Lower lobe of right lung (tissue), 2 donors: Measurements from ENCODE around the gene MAPKAPK3. TPM values are rescaled to one million over a fixed set of nuclear protein-coding genes. Genes with fewer than 3 reads are reported as not detected.
A peak's percentile ranks its signal among the peaks of the same experiment; 100 is the strongest.

Source experiments
- ATAC-seq, 2 donors: fragments of 200-7000 bp; cut with Tn5 transposase; one replicate each; pipeline ENCODE4 v1.9.1; 2020 to 2022; ENCODE audit warnings: mild to moderate bottlenecking in 2 of 2, moderate library complexity in 2 of 2
- DNase-seq: peaks from one replicate; pipeline ENCODE4 v3.0.0-alpha.2; 2020
- H3K27ac ChIP-seq: fragments of 200-600 bp; one replicate; pipeline ENCODE4 v1.8.0; 2022
- H3K27me3 ChIP-seq: fragments of 200-600 bp; one replicate; pipeline ENCODE4 v1.8.0; 2022; ENCODE audit warnings: low read depth
- H3K36me3 ChIP-seq: fragments of 200-600 bp; one replicate; pipeline ENCODE4 v1.8.0; 2022; ENCODE audit warnings: mild to moderate bottlenecking
- H3K4me1 ChIP-seq: fragments of 200-600 bp; one replicate; pipeline ENCODE4 v1.8.0; 2022
- H3K4me3 ChIP-seq: fragments of 200-600 bp; one replicate; pipeline ENCODE4 v1.8.0; 2022; ENCODE audit warnings: mild to moderate bottlenecking
- H3K9me3 ChIP-seq: fragments of 200-600 bp; one replicate; pipeline ENCODE4 v1.8.0; 2022
- CTCF ChIP-seq: fragments of 200-600 bp; IDR thresholded peaks from one replicate; pipeline ENCODE4 v1.8.0; 2022; ENCODE audit warnings: antibody characterized with exemption, mild to moderate bottlenecking
- intact Hi-C: fragments of 100-400 bp; cut with DNase I; formaldehyde crosslinking; loops from one replicate; pipeline ENCODE4 v1.11.0; 2022
- total RNA-seq: library from RNA; stranded (reverse); fragmentation: NEBNext Ultra II Directional; extraction: Animal tissue kit (Norgen Biotek cat#: 25700); gene quantifications from one replicate; pipeline ENCODE4 v1.2.1, GENCODE V29; 2021
- donor health status: DM: no; HTN: yes; CAD: no; lungs with severe emphysema.

Gene MAPKAPK3
- total RNA-seq, 1 donor from 2014 or later: 68.6 TPM

DNA sequence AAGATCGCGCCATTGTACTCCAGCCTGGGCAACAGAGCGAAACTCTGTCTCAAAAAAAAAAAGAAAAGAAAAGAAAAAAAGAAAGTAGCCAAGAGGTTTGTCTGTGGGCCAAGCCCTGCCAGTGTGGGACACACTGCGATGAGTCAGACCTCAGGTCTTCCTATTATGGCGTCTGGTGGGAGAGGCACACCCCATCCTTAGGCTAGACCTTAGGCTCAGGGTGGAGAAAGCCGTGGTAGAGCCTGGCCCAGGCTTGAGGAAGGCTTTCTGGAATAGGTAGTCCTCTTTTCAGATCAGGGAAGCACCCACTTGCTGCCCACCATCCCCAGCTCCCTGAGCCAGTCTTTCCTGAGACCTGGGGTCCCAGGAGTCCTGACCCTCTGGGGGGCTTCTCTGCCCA, 41.6 kb upstream of the MAPKAPK3 start:
- DNase-seq (no peak), ATAC-seq (no peak)
- no peaks in the 10 kb centered on the region for H3K9me3 ChIP-seq
- no peak for TF ChIP-seq CTCF
- intact Hi-C loops: no loop called here
- H3K4me1 ChIP-seq: peaks cover 24% of the 10 kb centered on the region
- H3K4me3 ChIP-seq: no peak overlapping the region
- H3K27ac ChIP-seq: no peak overlapping the region
- H3K27me3 ChIP-seq: no peaks in the 10 kb centered on the region
- peaks cover 52% of the 10 kb centered on the region for H3K36me3 ChIP-seq

DNA sequence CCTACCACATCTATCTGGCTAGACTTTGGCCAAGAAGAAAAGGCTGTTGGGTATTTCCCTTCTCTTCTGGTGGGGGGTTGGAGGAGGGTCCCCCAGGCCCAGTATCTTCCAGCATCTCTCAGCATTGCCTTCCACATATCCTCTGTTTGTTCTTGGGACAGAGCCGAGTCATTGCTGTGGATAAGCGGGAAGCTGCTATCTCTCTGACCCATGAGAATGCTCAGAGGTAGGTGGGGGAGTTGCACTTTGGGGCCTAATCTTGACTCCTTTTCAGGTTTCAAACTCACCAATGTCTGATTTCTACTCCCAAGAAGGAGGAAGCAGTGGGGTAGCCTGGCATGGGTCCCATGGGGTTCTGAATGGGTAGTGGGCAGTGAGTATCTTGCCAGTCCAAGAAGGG, 39.6 kb upstream of the MAPKAPK3 start:
- peaks cover 28% of the 10 kb centered on the region for H3K4me1 ChIP-seq
- no peaks in the 10 kb centered on the region for H3K27me3 ChIP-seq
- TF ChIP-seq CTCF: no peak
- ATAC-seq: no peak
- no peak for DNase-seq
- no peaks in the 10 kb centered on the region for H3K9me3 ChIP-seq
- H3K27ac ChIP-seq: no peak overlapping the region
- peaks cover 60% of the 10 kb centered on the region for H3K36me3 ChIP-seq
- no peak overlapping the region for H3K4me3 ChIP-seq
- intact Hi-C loops: no loop called here

DNA sequence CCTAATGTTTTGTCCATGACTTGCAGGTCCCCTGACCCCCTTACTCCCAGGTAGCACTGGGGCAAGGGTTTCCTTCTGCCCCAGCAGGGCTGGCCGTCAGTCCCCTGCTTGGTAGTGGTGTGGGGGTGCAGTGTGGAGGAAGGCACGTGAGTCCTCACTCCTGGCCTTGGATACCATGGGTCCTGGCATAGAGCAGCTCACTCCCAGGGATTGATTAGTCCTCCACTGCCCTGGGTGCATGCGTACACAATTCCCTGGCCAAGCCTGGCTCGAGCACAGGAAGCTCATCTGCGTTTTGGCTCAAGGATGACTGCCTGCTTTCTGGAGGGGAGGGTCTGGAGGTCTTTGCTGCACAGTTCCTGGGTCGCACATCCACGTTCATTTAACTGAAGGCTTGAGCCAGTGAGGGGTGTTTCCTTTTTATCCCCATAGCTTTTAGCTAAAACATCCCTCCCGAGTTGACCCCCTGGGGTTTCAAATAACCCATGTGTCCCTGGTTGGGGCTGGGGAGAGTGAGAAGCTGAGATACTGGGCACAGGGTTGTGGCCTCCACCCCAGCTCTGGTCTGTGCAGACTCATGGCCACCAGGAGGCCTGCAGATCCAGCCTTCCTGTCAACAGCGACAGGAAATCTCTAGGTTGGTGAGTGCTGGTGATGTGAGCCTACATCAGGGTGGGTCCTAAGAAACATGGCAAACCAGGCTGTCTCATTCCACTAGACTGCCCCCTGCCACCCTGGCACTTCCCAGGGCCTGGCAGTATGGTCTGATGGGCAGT, 36.1 kb upstream of the MAPKAPK3 start:
- TF ChIP-seq CTCF: no peak
- ATAC-seq: no peak
- DNase-seq: no peak
- H3K27ac ChIP-seq: peak overlapping the region; percentile 86
- peaks cover 48% of the 10 kb centered on the region for H3K4me1 ChIP-seq
- intact Hi-C loops: no loop called here
- no peaks in the 10 kb centered on the region for H3K9me3 ChIP-seq
- no peak overlapping the region for H3K4me3 ChIP-seq
- H3K36me3 ChIP-seq: peaks cover 53% of the 10 kb centered on the region
- no peaks in the 10 kb centered on the region for H3K27me3 ChIP-seq

GRCh38 chr3:50581459-50581842, 35.5 kb upstream of the MAPKAPK3 start:
- no peak overlapping the region for H3K4me3 ChIP-seq
- peaks cover 48% of the 10 kb centered on the region for H3K4me1 ChIP-seq
- peaks cover 47% of the 10 kb centered on the region for H3K36me3 ChIP-seq
- TF ChIP-seq CTCF: no peak
- ATAC-seq: no peak
- intact Hi-C loops: no loop called here
- no peaks in the 10 kb centered on the region for H3K9me3 ChIP-seq
- no peak for DNase-seq
- H3K27ac ChIP-seq: peak overlapping the region; percentile 86
- no peaks in the 10 kb centered on the region for H3K27me3 ChIP-seq

GRCh38 chr3:50582083-50582482, 34.9 kb upstream of the MAPKAPK3 start:
- no peaks in the 10 kb centered on the region for H3K27me3 ChIP-seq
- ATAC-seq (no peak), DNase-seq (no peak)
- no peak overlapping the region for H3K4me3 ChIP-seq
- peaks cover 48% of the 10 kb centered on the region for H3K4me1 ChIP-seq
- peak overlapping the region; percentile 86 for H3K27ac ChIP-seq
- intact Hi-C loops: no loop called here
- no peak for TF ChIP-seq CTCF
- H3K9me3 ChIP-seq: no peaks in the 10 kb centered on the region
- peaks cover 41% of the 10 kb centered on the region for H3K36me3 ChIP-seq
